ENCODE data around the gene CDC42BPA.
"Not testable (repeated sequence)": the region's sequence is repeated elsewhere in the genome, so short reads cannot be mapped to it uniquely, and the experiment has no call there.

Gene CDC42BPA

GRCh38 chr1:227298512-227299240 is 19.6 kb downstream of the CDC42BPA start:
- Histone ChIP-seq H3K9ac (ENCODE audit: low read length) (peak overlapping the region; percentile 30), H3K27me3 (ENCODE audit: control insufficient read depth, insufficient read depth, low read length) (no peaks in the 10 kb centered on the region), H3K36me3 (ENCODE audit: control insufficient read depth, insufficient read depth, low read length) (no peaks in the 10 kb centered on the region), H3K4me1 (ENCODE audit: control insufficient read depth, insufficient read depth, low read length) (peaks cover 6% of the 10 kb centered on the region), H3K9me3 (ENCODE audit: control insufficient read depth, low read length) (no peaks in the 10 kb centered on the region), H3K4me3 (ENCODE audit: low read length) (no peak overlapping the region)

DNA sequence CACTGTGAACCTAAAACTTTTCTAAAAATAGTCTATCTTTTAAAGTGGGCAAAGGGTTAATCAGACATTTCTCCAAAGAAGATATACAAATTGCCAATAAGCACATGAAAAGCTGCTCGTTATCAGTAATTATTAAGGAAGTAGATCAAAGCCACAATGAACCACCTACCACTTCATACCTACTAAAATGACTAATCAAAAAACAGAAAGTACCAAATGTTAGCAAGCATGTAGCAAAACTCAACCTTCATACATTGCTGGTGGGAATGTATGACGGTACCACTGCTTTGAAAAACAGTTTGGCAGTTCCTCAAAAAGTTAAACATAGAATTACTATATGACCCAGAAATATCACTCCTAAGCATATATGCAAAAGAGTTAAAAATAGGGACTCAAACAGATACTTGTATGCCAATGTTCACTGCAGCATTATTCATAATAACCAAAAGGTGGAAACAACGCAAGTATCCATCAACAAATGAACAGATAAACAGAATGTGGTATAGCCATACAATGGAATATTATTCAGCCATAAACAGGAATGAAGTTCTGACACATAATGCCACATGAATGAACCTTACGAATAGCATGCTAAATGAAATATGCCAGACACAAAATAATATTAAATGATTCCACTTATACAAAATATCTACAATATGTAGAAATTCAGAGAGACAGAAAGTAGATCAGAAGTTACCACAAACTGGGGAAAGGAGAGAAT is 21.1 kb downstream of the CDC42BPA start:
- Histone ChIP-seq H3K9ac (ENCODE audit: low read length) (no peak overlapping the region), H3K36me3 (ENCODE audit: control insufficient read depth, insufficient read depth, low read length) (no peaks in the 10 kb centered on the region), H3K27me3 (ENCODE audit: control insufficient read depth, insufficient read depth, low read length) (no peaks in the 10 kb centered on the region), H3K9me3 (ENCODE audit: control insufficient read depth, low read length) (no peaks in the 10 kb centered on the region), H3K4me1 (ENCODE audit: control insufficient read depth, insufficient read depth, low read length) (peaks cover 6% of the 10 kb centered on the region), H3K4me3 (ENCODE audit: low read length) (no peak overlapping the region)

- Histone ChIP-seq H3K4me3 (ENCODE audit: low read length) (no peak overlapping the region), H3K36me3 (ENCODE audit: control insufficient read depth, insufficient read depth, low read length) (no peaks in the 10 kb centered on the region), H3K27me3 (ENCODE audit: control insufficient read depth, insufficient read depth, low read length) (no peaks in the 10 kb centered on the region), H3K9ac (ENCODE audit: low read length) (no peak overlapping the region), H3K4me1 (ENCODE audit: control insufficient read depth, insufficient read depth, low read length) (peaks cover 6% of the 10 kb centered on the region), H3K9me3 (ENCODE audit: control insufficient read depth, low read length) (no peaks in the 10 kb centered on the region)
Observed at GRCh38 chr1:227295609-227296008, 22.7 kb downstream of the CDC42BPA start.

- Histone ChIP-seq H3K9ac (ENCODE audit: low read length) (no peak overlapping the region), H3K4me1 (ENCODE audit: control insufficient read depth, insufficient read depth, low read length) (peaks cover 3% of the 10 kb centered on the region), H3K36me3 (ENCODE audit: control insufficient read depth, insufficient read depth, low read length) (no peaks in the 10 kb centered on the region), H3K27me3 (ENCODE audit: control insufficient read depth, insufficient read depth, low read length) (no peaks in the 10 kb centered on the region), H3K9me3 (ENCODE audit: control insufficient read depth, low read length) (no peaks in the 10 kb centered on the region), H3K4me3 (ENCODE audit: low read length) (no peak overlapping the region)
Observed at GRCh38 chr1:227285745-227286144, 32.5 kb downstream of the CDC42BPA start.

DNA sequence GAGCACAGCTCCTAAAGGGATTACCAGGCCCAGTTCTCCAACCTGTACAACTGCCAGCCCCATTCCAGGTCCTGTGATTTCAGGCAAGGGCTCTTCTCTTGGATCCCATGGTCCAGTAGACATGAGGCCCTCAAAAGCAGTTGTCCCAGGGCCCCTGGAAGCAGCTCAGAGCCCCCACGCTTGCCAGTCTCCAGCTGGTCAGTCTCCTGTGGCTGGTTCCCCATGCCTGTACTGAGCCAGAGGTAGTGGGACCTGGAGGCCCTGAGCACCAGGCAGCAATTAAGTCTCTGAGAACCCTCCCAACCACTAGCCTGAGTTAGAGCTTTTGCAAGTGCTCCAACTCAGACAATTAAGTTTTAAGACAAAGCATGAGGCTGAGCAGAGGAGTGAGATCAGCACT is 36.9 kb downstream of the CDC42BPA start:
- Histone ChIP-seq H3K36me3 (ENCODE audit: control insufficient read depth, insufficient read depth, low read length) (no peaks in the 10 kb centered on the region), H3K4me1 (ENCODE audit: control insufficient read depth, insufficient read depth, low read length) (peaks cover 3% of the 10 kb centered on the region), H3K4me3 (ENCODE audit: low read length) (no peak overlapping the region), H3K9me3 (ENCODE audit: control insufficient read depth, low read length) (no peaks in the 10 kb centered on the region), H3K27me3 (ENCODE audit: control insufficient read depth, insufficient read depth, low read length) (no peaks in the 10 kb centered on the region), H3K9ac (ENCODE audit: low read length) (no peak overlapping the region)

- no peak overlapping the region for H3K9ac ChIP-seq (ENCODE audit: low read length)
- H3K4me1 ChIP-seq (ENCODE audit: control insufficient read depth, insufficient read depth, low read length) = peaks cover 3% of the 10 kb centered on the region
- H3K27me3 ChIP-seq (ENCODE audit: control insufficient read depth, insufficient read depth, low read length) = no peaks in the 10 kb centered on the region
- H3K36me3 ChIP-seq (ENCODE audit: control insufficient read depth, insufficient read depth, low read length) = no peaks in the 10 kb centered on the region
- H3K9me3 ChIP-seq (ENCODE audit: control insufficient read depth, low read length) = no peaks in the 10 kb centered on the region
- H3K4me3 ChIP-seq (ENCODE audit: low read length) = no peak overlapping the region
Observed at GRCh38 chr1:227280836-227281235, 37.5 kb downstream of the CDC42BPA start.

DNA sequence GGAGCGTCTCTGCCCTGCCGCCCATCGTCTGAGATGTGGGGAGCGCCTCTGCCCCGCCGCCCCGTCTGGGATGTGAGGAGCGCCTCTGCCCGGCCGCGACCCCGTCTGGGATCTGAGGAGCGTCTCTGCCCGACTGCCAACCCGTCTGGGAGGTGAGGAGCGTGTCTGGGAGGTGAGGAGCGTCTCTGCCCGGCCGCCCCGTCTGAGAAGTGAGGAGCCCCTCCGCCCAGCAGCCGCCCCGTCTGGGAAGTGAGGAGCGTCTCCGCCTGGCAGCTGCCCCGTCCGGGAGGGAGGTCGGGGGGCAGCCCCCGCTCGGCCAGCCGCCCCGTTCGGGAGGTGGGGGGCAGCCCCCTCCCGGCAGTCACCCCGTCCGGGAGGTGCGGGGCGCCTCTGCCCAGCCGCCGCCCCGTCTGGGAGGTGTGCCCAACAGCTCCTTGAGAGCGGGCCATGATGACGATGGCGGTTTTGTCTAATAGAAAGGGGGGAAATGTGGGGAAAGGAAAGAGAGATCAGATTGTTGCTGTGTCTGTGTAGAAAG is 42.1 kb downstream of the CDC42BPA start:
- not testable (repeated sequence) for H3K27me3 ChIP-seq (ENCODE audit: control insufficient read depth, insufficient read depth, low read length); H3K4me1 ChIP-seq (ENCODE audit: control insufficient read depth, insufficient read depth, low read length); H3K9ac ChIP-seq (ENCODE audit: low read length); H3K4me3 ChIP-seq (ENCODE audit: low read length); H3K36me3 ChIP-seq (ENCODE audit: control insufficient read depth, insufficient read depth, low read length); H3K9me3 ChIP-seq (ENCODE audit: control insufficient read depth, low read length)

DNA sequence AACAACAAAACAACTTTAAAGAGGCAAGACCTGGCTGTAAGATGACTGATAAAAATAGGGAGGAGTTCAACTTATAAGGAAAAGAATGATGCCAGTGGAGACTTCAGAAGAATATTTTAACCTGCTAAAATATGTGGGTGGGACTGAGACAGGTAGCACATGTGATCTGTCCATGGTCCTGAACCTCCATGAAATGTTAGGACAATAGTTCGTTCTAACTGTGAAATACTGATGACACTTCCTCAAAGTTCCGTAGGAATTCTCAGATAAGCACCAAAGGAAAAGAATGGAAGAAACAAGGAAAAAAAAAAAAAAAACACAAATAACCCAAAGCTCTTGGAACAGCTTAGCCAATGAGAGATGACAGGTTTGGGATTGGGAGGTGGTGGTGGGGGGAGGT is 44.7 kb downstream of the CDC42BPA start:
- no peaks in the 10 kb centered on the region for H3K9me3 ChIP-seq (ENCODE audit: control insufficient read depth, low read length)
- no peaks in the 10 kb centered on the region for H3K27me3 ChIP-seq (ENCODE audit: control insufficient read depth, insufficient read depth, low read length)
- H3K4me1 ChIP-seq (ENCODE audit: control insufficient read depth, insufficient read depth, low read length) = no peaks in the 10 kb centered on the region
- H3K4me3 ChIP-seq (ENCODE audit: low read length) = no peak overlapping the region
- no peaks in the 10 kb centered on the region for H3K36me3 ChIP-seq (ENCODE audit: control insufficient read depth, insufficient read depth, low read length)
- H3K9ac ChIP-seq (ENCODE audit: low read length) = no peak overlapping the region

DNA sequence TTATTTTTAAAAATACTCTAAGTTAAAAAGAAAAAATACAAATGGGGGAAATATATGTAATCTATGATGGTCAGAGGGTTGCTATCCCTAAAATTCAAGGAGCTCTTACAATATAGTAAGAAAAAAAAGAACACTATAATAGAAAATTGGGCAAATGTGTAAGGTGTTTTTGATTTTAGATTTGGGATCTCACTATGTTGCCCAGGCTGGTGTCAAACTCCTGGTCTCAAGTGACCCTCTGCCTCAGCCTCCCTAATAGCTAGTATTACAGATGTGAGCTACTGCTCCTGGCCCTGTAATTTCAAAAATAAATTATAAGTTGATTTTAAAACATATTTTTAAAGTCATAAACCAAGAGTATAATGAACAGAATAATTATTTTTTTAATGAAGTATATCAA is 45.9 kb downstream of the CDC42BPA start:
- H3K36me3 ChIP-seq (ENCODE audit: control insufficient read depth, insufficient read depth, low read length) = no peaks in the 10 kb centered on the region
- no peaks in the 10 kb centered on the region for H3K27me3 ChIP-seq (ENCODE audit: control insufficient read depth, insufficient read depth, low read length)
- no peak overlapping the region for H3K4me3 ChIP-seq (ENCODE audit: low read length)
- no peak overlapping the region for H3K9ac ChIP-seq (ENCODE audit: low read length)
- no peaks in the 10 kb centered on the region for H3K4me1 ChIP-seq (ENCODE audit: control insufficient read depth, insufficient read depth, low read length)
- no peaks in the 10 kb centered on the region for H3K9me3 ChIP-seq (ENCODE audit: control insufficient read depth, low read length)

- Histone ChIP-seq H3K27me3 (ENCODE audit: control insufficient read depth, insufficient read depth, low read length) (no peaks in the 10 kb centered on the region), H3K4me3 (ENCODE audit: low read length) (no peak overlapping the region), H3K9ac (ENCODE audit: low read length) (no peak overlapping the region), H3K36me3 (ENCODE audit: control insufficient read depth, insufficient read depth, low read length) (no peaks in the 10 kb centered on the region), H3K4me1 (ENCODE audit: control insufficient read depth, insufficient read depth, low read length) (no peaks in the 10 kb centered on the region), H3K9me3 (ENCODE audit: control insufficient read depth, low read length) (no peaks in the 10 kb centered on the region)
Observed at GRCh38 chr1:227270554-227270953, 47.7 kb downstream of the CDC42BPA start.

GRCh38 chr1:227268943-227269342 is 49.3 kb downstream of the CDC42BPA start:
- H3K36me3 ChIP-seq (ENCODE audit: control insufficient read depth, insufficient read depth, low read length) = no peaks in the 10 kb centered on the region
- H3K27me3 ChIP-seq (ENCODE audit: control insufficient read depth, insufficient read depth, low read length) = no peaks in the 10 kb centered on the region
- no peaks in the 10 kb centered on the region for H3K9me3 ChIP-seq (ENCODE audit: control insufficient read depth, low read length)
- no peaks in the 10 kb centered on the region for H3K4me1 ChIP-seq (ENCODE audit: control insufficient read depth, insufficient read depth, low read length)
- H3K4me3 ChIP-seq (ENCODE audit: low read length) = no peak overlapping the region
- H3K9ac ChIP-seq (ENCODE audit: low read length) = no peak overlapping the region

DNA sequence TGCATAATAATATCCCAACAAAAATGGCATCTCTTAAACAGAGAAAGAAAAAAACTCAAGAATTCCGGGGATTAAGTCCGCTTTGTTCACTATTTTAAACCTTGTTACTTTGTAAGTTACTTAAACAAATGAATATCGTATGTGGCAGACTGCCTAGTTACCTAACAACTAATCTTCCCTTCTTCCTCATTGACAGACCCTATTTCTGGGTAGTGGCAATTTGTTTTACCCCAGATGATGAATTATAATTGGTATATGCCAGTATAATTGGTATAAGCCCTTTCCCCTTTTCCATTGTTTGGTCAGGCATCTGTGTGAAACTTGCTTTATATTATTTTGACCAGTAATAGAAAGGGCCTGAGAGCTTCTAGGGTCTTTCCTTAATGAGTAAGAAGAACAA is 52.4 kb downstream of the CDC42BPA start:
- Histone ChIP-seq H3K27me3 (ENCODE audit: control insufficient read depth, insufficient read depth, low read length) (no peaks in the 10 kb centered on the region), H3K9ac (ENCODE audit: low read length) (no peak overlapping the region), H3K4me3 (ENCODE audit: low read length) (no peak overlapping the region), H3K4me1 (ENCODE audit: control insufficient read depth, insufficient read depth, low read length) (no peaks in the 10 kb centered on the region), H3K9me3 (ENCODE audit: control insufficient read depth, low read length) (no peaks in the 10 kb centered on the region), H3K36me3 (ENCODE audit: control insufficient read depth, insufficient read depth, low read length) (no peaks in the 10 kb centered on the region)

Data from mucosa of stomach (tissue), 1 donor.